ENCODE measurements around the gene TRPC4.

The TRPC4 gene

GRCh38 chr13:37791699-37792098 is 77.9 kb downstream of the TRPC4 start:
- H3K27me3 ChIP-seq (ENCODE audit: insufficient read depth, poor library complexity, severe bottlenecking) = no peaks in the 10 kb centered on the region
- TF ChIP-seq, protein P1, sequence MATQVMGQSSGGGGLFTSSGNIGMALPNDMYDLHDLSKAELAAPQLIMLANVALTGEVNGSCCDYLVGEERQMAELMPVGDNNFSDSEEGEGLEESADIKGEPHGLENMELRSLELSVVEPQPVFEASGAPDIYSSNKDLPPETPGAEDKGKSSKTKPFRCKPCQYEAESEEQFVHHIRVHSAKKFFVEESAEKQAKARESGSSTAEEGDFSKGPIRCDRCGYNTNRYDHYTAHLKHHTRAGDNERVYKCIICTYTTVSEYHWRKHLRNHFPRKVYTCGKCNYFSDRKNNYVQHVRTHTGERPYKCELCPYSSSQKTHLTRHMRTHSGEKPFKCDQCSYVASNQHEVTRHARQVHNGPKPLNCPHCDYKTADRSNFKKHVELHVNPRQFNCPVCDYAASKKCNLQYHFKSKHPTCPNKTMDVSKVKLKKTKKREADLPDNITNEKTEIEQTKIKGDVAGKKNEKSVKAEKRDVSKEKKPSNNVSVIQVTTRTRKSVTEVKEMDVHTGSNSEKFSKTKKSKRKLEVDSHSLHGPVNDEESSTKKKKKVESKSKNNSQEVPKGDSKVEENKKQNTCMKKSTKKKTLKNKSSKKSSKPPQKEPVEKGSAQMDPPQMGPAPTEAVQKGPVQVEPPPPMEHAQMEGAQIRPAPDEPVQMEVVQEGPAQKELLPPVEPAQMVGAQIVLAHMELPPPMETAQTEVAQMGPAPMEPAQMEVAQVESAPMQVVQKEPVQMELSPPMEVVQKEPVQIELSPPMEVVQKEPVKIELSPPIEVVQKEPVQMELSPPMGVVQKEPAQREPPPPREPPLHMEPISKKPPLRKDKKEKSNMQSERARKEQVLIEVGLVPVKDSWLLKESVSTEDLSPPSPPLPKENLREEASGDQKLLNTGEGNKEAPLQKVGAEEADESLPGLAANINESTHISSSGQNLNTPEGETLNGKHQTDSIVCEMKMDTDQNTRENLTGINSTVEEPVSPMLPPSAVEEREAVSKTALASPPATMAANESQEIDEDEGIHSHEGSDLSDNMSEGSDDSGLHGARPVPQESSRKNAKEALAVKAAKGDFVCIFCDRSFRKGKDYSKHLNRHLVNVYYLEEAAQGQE (IDR thresholded peaks at IDR 0.05; ENCODE audit: insufficient replicate concordance, low read depth) = no peak
- TF ChIP-seq POLR2AphosphoS5 (IDR thresholded peaks at IDR 0.05; ENCODE audit: low read depth) (no peak), SPI1 (IDR thresholded peaks at IDR 0.05; ENCODE audit: borderline replicate concordance, low read depth) (no peak), GABPA (IDR thresholded peaks at IDR 0.05; ENCODE audit: low read depth) (no peak)
- TF ChIP-seq, protein P2, sequence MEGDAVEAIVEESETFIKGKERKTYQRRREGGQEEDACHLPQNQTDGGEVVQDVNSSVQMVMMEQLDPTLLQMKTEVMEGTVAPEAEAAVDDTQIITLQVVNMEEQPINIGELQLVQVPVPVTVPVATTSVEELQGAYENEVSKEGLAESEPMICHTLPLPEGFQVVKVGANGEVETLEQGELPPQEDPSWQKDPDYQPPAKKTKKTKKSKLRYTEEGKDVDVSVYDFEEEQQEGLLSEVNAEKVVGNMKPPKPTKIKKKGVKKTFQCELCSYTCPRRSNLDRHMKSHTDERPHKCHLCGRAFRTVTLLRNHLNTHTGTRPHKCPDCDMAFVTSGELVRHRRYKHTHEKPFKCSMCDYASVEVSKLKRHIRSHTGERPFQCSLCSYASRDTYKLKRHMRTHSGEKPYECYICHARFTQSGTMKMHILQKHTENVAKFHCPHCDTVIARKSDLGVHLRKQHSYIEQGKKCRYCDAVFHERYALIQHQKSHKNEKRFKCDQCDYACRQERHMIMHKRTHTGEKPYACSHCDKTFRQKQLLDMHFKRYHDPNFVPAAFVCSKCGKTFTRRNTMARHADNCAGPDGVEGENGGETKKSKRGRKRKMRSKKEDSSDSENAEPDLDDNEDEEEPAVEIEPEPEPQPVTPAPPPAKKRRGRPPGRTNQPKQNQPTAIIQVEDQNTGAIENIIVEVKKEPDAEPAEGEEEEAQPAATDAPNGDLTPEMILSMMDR (IDR thresholded peaks at IDR 0.05; ENCODE audit: insufficient read depth, low read length) = no peak
- DNase-seq (ENCODE audit: low read depth in 1 of 2, low spot score in 1 of 2) = no peak
- H3K4me3 ChIP-seq (replicated peaks; ENCODE audit: insufficient read depth, low read length) = no peak overlapping the region
- H3K27ac ChIP-seq (replicated peaks) = no peak overlapping the region

DNA sequence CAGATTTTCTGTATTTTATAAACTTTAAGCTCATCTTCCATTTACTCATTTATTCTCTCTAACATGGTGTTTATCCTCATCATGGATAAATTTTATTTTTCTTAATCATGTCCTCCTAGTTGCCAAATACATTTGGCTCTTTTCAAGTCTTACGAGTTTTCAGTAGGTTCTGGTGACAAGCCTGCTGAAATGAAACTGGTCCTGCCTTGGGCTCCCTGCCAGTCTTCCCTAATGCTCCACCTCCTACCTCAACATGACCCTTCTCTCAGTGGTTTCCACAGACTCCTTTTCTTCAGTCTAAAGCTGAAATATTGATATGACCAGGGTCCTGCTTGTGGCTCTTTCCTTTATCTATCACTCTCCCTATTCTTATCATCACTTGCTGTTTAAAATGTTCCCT is 81.2 kb downstream of the TRPC4 start:
- DNase-seq (ENCODE audit: low read depth in 1 of 2, low spot score in 1 of 2) = no peak
- Histone ChIP-seq H3K27ac (replicated peaks) (no peak overlapping the region), H3K4me3 (replicated peaks; ENCODE audit: insufficient read depth, low read length) (no peak overlapping the region), H3K27me3 (ENCODE audit: insufficient read depth, poor library complexity, severe bottlenecking) (no peaks in the 10 kb centered on the region)
- TF ChIP-seq SPI1 (IDR thresholded peaks at IDR 0.05; ENCODE audit: borderline replicate concordance, low read depth) (no peak), POLR2AphosphoS5 (IDR thresholded peaks at IDR 0.05; ENCODE audit: low read depth) (no peak), GABPA (IDR thresholded peaks at IDR 0.05; ENCODE audit: low read depth) (no peak)
- TF ChIP-seq, protein P2 (IDR thresholded peaks at IDR 0.05; ENCODE audit: insufficient read depth, low read length) = no peak
- TF ChIP-seq, protein P1 (IDR thresholded peaks at IDR 0.05; ENCODE audit: insufficient replicate concordance, low read depth) = no peak

- no peak overlapping the region for H3K27ac ChIP-seq (replicated peaks)
- peaks cover 2% of the 10 kb centered on the region for H3K27me3 ChIP-seq (ENCODE audit: insufficient read depth, poor library complexity, severe bottlenecking)
- DNase-seq (ENCODE audit: low read depth in 1 of 2, low spot score in 1 of 2) = no peak
- no peak overlapping the region for H3K4me3 ChIP-seq (replicated peaks; ENCODE audit: insufficient read depth, low read length)
- TF ChIP-seq GABPA (IDR thresholded peaks at IDR 0.05; ENCODE audit: low read depth) (no peak), POLR2AphosphoS5 (IDR thresholded peaks at IDR 0.05; ENCODE audit: low read depth) (no peak), SPI1 (IDR thresholded peaks at IDR 0.05; ENCODE audit: borderline replicate concordance, low read depth) (no peak)
- TF ChIP-seq, protein P1 (IDR thresholded peaks at IDR 0.05; ENCODE audit: insufficient replicate concordance, low read depth) = no peak
- TF ChIP-seq, protein P2 (IDR thresholded peaks at IDR 0.05; ENCODE audit: insufficient read depth, low read length) = no peak
Measured at GRCh38 chr13:37777676-37778075, 91.9 kb downstream of the TRPC4 start.
